ENCODE measurements around the gene EOLA2.
"Not testable (repeated sequence)": the region's sequence is repeated elsewhere in the genome, so short reads cannot be mapped to it uniquely, and the experiment has no call there.

DNA sequence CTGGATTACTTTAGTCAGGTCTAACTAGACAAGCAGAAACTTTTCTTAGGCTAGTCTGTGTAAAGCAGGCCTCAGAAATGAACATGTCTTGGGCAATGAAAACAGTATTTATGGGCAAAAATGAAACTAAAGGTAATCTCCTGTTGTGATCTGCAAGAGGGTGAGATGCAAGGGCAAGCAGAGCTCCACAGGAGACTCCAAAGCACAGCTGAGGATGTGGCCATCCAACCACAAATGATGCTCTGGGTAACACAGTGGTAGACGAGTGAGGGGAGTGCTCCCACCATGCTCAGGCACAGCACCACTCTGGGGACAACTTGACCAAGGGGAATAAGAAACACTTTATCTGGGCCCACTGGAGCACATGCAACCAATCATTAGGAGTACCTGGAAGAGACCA is 9.7 kb downstream of the EOLA2 start:
- not testable (repeated sequence) for TF ChIP-seq EZH2 (IDR thresholded peaks at IDR 0.05)
- TF ChIP-seq, protein P1, sequence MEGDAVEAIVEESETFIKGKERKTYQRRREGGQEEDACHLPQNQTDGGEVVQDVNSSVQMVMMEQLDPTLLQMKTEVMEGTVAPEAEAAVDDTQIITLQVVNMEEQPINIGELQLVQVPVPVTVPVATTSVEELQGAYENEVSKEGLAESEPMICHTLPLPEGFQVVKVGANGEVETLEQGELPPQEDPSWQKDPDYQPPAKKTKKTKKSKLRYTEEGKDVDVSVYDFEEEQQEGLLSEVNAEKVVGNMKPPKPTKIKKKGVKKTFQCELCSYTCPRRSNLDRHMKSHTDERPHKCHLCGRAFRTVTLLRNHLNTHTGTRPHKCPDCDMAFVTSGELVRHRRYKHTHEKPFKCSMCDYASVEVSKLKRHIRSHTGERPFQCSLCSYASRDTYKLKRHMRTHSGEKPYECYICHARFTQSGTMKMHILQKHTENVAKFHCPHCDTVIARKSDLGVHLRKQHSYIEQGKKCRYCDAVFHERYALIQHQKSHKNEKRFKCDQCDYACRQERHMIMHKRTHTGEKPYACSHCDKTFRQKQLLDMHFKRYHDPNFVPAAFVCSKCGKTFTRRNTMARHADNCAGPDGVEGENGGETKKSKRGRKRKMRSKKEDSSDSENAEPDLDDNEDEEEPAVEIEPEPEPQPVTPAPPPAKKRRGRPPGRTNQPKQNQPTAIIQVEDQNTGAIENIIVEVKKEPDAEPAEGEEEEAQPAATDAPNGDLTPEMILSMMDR (IDR thresholded peaks at IDR 0.05): not testable (repeated sequence)
